DMS114 treated with DMSO at 0.1 percent for 48 hours (cell line): ENCODE measurements around the gene PRMT9.
A peak's percentile ranks its signal among the peaks of the same experiment; 100 is the strongest.

Experiments used
- DNase-seq: peaks from one replicate; lab custom pipeline; 2025; ENCODE audit not compliant: unreplicated experiment; lab: John Stamatoyannopoulos, UW

PRMT9 gene

GRCh38 chr4:147625733-147626132, 58.2 kb downstream of the PRMT9 start:
- no peak for DNase-seq

GRCh38 chr4:147620315-147620714, 63.6 kb downstream of the PRMT9 start:
- no peak for DNase-seq

- DNase-seq = no peak
These were observed 65.9 kb downstream of the PRMT9 start for GRCh38 chr4:147617841-147618691.

- peak; percentile 82 for DNase-seq
These were observed 66.7 kb downstream of the PRMT9 start, which contains the start of gene TMEM184C for GRCh38 chr4:147617173-147617840. TMEM184C (plus strand) TSS chr4:147617397; CDS start chr4:147617957, 560 bp downstream.

- no peak for DNase-seq
These were observed 67.2 kb downstream of the PRMT9 start for GRCh38 chr4:147616849-147617172.

- no peak for DNase-seq
These were observed 73.3 kb downstream of the PRMT9 start for GRCh38 chr4:147610686-147611085.

- no peak for DNase-seq
These were observed 76.5 kb downstream of the PRMT9 start for GRCh38 chr4:147607471-147607870.

GRCh38 chr4:147605499-147605898, 78.5 kb downstream of the PRMT9 start:
- no peak for DNase-seq

GRCh38 chr4:147599769-147600168, 84.2 kb downstream of the PRMT9 start:
- DNase-seq = no peak

- no peak for DNase-seq
These were observed 84.8 kb downstream of the PRMT9 start for GRCh38 chr4:147599206-147599605.

GRCh38 chr4:147597561-147597960, 86.4 kb downstream of the PRMT9 start:
- no peak for DNase-seq

GRCh38 chr4:147596981-147597380, 87.0 kb downstream of the PRMT9 start:
- DNase-seq = no peak

GRCh38 chr4:147596377-147596776, 87.6 kb downstream of the PRMT9 start:
- DNase-seq = no peak

- no peak for DNase-seq
These were observed 89.4 kb downstream of the PRMT9 start for GRCh38 chr4:147594578-147594977.

- DNase-seq = no peak
These were observed 89.9 kb downstream of the PRMT9 start for GRCh38 chr4:147594107-147594506.

GRCh38 chr4:147591106-147591505, 92.9 kb downstream of the PRMT9 start:
- DNase-seq = no peak

- peak; percentile 21 for DNase-seq
These were observed 93.6 kb downstream of the PRMT9 start for GRCh38 chr4:147590249-147590920.

GRCh38 chr4:147589586-147589985, 94.4 kb downstream of the PRMT9 start:
- no peak for DNase-seq
